RPMI8226 (cell line): ENCODE data around the gene TOPAZ1.

ENCODE experiments used
- DNase-seq: peaks from one replicate; pipeline ENCODE4 v3.0.0-alpha.2; 2015

Gene TOPAZ1

DNA sequence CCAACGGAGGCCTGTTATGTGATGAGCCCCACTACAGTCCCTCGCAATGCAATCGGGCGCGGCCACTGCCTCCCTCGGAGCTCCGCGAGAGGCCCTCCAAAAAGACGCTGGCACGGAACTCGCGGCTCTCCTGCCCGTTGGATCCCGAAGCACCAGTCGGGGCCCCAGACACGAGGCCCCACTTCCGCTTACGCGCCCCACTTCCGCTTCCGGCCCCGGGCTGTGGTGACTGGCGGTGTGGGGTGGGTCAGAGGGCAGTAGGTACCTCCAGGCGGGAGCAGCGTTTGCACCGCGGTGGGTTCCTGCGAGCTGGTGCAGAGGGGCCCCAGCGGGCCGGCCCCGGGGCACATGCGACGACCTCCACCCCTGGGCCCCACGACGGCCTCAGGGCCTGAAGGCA is at the start of gene TOPAZ1:
Gene TOPAZ1, plus strand, starts transcription at position 181 of the 400 bp plus-strand sequence. Its CDS starts 168 bp downstream, at position 349.
- no peak for DNase-seq

DNA sequence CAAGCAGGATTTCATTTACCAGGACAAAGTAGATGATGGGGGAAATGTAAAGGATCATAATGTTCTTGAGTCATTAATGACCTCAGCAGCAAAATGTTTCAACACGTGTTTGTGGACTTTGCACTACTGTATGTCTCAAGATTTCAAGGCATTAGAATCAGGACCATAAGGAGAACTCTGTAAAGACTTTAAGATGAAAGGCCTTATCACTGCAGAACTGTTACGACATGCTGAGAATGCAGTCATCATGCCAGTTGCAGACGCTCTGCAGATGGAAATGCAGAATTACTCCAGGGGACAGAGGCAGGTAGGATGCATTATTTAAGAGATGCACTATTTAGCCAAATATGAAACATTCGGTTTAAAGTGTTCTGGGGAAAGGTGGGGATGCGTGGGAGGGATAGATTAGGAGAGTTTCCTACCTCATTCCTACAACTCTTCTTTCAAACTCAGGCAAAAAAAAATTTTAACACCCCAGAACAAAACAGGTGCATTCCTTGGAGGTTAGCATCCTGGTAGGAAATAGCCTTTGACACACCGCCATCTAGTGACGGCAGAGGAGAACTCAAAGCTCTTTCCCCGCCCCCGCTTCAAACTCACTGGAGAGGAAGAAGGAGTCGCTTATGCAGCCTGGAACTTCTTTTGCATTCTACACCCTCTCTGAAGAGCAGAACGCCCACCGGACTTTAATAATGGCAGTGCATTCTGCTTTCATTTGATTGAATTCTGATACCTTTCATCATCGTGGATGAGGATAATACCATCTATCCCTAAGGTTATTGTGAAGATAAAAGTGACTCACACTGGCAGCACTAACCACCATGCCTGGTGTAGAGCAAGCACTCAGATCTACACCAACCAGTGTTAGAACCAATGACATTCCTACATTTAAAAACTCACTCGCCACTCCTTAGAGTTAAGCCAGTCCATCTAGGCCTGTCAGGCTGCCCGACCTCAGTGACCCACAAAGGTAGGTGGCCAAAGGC is 43.1 kb upstream of the TOPAZ1 start:
- peak; percentile 83 for DNase-seq

DNA sequence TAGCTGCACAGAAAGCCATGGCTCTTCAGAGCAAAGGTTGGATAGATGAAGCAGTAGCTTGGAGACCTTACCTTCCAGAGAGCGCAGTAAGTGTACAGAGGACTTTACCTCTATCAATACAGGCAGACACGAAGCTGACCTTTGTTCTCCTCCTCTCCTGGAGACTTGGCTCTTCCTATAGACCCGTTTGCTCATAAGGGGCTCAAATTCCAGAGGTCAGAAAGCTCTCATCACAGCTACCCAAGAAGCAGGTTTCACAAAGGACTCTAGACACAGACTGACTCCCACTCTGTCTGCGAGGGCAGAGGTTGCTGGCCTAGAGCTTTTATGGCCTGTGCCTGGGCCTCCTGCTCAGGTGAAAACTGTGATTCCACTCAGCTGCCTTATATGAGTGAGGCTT is 35.4 kb upstream of the TOPAZ1 start:
- DNase-seq = no peak

DNA sequence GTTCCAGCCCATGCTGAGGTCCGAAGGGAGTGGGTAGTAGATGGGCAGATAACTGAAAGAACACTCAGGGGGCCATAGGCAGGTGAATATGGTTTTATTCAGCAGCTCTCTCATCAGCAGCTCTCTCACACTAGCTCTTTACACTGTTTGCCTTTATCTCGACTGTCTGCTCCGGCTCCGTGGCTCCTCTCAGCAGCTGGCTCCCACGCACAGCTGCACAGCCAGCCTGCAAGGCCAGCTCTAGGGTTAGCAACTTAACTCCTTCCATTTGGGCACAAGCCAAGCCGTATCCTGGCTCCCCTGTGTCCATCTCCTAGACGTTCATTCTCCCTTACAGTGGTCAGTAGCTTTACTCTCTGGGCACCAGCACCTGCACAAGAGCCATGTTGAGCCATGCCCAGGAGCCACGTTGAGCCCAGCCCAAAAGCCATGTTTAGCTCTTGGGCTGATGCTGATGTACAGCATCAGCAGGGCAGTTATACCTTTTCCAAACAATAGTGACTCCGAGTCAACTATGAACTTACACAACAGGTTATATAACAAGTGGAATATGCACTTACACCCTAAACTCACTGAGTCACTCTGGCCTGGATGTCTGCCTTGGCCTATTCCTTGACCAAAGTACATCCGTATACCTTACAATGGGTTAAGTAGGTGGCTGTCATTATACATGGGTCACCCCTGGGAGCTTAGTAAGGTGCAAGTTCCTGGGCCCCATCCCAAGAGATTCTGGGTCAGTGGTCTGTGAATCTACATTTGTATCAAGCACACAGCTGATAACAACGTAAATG is 34.6 kb upstream of the TOPAZ1 start:
- no peak for DNase-seq

GRCh38 chr3:44208086-44208485 is 33.6 kb upstream of the TOPAZ1 start:
- no peak for DNase-seq

- DNase-seq = no peak
Measured at GRCh38 chr3:44208568-44208967, 33.1 kb upstream of the TOPAZ1 start.

DNA sequence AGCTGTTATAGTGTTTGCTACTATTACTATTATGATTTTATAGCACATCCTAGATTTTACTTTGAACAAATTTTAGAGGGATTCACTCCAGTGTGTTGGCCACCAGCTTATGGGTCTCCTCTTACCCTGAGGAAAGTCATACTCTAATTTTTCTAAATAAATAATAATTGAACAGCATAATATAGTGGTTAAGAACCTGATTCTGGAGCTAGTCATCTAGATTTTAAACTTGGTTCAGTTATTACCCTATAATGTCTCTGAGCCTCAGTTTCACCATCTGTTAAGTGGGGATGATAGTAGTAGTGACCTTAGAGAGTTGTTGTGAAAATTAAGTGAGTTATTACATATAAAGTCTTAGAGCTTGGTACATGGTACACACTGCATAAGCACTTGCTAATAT is 30.7 kb upstream of the TOPAZ1 start:
- DNase-seq = no peak

- DNase-seq = no peak
Measured at GRCh38 chr3:44222337-44222736, 19.3 kb upstream of the TOPAZ1 start.

GRCh38 chr3:44223299-44223698 is 18.4 kb upstream of the TOPAZ1 start:
- no peak for DNase-seq

DNA sequence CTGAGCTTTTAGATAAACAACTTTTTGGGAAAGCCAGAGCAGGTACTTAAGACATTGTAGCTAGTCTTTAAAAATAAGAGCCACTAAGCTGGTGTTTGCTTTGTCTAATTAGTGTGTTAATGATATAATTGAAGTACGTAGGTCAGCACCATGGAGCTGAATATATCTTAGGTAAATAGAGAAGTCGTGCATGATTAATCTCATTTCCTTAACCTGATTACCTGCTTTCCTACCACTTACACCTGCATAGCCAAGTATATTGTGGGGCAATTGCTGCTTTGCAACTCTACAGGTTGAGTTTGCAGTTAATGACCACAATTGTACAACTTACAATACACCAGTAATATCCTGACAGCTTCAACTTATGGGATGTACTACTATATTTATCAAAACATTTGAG is 17.6 kb upstream of the TOPAZ1 start:
- DNase-seq = no peak

GRCh38 chr3:44226573-44226972 is 15.1 kb upstream of the TOPAZ1 start:
- no peak for DNase-seq

GRCh38 chr3:44227632-44228031 is 14.1 kb upstream of the TOPAZ1 start:
- no peak for DNase-seq

DNA sequence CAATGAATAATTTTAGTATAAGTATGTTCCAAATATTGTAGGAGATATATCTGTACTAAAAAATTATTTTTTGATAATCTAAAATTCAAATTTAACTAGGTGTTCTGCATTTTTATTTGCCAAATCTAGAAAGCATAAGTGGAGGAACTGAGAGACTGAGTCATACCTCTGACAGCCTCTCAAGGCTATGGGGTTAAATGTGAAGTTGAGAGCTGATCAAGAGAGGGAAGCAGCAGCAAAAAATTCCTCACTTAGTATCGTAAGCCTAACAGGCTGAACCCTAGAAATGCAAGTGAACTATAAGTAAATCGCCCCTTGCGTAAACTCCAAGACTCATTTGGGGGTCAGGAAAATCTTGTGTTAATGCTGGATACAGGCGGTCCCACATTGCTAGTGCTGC is 12.8 kb upstream of the TOPAZ1 start:
- DNase-seq = no peak

DNA sequence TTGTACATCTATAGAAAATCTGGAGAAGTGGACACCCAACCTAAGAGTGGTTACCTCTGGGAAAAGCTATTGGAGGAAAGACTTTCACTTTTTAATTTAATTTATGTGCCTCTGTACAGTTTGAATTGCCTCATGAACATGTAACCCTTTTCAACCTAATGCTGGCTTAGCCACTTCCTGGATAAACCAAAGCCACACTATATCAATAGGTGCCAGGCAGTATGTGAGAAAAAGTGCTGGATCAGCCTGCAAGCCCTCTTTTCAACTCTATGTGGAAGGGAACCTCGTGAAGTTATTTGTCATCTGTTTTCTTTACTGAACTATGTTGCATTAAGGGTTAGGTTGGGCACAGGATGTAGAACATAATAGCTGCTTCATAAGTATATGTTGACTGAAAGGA is 9.3 kb upstream of the TOPAZ1 start:
- no peak for DNase-seq

DNA sequence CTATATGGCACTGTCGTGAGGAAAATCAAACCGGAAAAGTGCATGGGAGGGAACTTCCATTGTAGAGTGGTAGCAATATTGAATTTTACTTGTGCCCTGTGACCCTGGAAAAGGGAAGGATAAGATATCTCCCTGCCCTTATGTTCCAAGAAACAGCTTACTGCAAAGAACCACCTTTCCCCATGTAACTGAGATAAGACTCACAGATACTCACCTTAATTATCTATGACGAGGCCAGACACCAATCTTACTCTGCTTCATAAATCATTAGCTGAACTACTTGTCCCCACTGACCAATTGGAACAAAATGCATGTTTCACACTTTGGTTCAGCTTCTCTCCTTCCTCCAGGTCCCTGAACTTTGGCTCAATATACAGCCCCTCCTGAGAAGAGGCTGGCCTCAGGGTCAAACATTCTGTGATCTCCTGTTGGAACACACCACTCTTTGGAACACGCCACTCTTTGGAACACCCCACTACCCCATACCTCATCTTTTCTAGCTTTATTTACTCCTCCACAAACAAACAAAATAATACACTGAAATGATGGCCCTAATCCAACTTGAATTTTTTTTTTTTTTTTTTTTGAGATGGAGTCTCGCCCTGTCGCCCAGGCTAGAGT is 6.9 kb upstream of the TOPAZ1 start:
- no peak for DNase-seq

- peak; percentile 77 for DNase-seq
Measured at GRCh38 chr3:44235604-44236484, 5.8 kb upstream of the TOPAZ1 start.

DNA sequence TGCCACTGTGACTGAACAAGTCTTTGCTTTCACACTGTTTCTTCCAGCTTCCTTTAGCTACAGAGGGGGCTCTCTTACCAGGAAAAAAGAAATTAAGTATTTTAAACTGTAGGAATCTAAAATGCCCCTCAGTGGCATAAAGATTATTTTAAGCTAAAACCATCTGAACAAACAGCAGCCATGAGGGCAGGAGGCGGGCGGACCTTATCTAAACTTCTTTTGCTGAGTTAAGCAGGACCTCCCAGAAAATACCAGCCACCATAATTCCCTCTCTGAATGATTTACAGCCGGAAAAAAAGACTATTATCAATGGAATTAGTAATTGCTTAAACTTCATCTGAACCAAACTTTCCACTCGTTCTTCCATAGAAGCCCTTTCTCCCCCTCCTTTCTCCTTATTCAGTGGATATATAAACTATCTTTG is 5.2 kb upstream of the TOPAZ1 start:
- no peak for DNase-seq

DNA sequence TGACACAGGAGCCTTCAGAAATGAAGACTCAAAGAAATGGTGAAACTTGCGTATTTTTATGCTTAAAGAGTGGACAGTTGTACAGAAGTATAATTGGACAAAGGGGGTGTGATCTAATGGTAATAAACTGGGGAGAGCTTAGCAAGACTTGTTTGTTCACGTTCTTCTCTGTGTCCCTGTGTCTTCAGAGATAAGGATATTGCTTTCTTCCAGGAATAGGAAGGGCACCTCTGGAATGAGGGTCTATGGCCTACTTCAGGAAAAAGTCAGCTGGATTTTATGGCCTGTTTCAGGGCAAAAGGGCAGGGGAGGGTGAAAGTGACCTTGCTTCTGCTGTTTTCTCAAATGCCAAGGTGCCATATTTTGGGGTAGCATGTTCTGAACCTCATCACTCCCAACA is 4.5 kb upstream of the TOPAZ1 start:
- DNase-seq = no peak

DNA sequence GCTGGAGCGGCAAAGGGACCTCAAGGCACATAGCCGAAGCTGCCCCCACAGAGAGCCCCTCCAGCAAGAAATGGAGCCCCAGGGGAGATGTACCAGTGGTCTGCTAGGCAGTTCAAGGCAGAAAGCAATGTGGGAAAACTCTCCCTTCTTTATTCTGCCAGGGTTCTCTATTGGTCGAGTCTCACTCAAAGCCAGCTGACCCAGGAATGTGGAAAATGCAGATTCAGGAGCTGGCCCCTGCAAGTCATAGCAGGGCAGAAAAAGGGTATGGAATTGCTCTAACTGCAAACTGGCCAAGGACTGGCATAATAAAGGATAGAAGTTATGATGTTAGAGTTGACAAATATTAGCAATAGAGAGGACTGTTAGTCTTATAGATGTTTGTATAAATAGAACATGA is 4.0 kb upstream of the TOPAZ1 start:
- DNase-seq = no peak

DNA sequence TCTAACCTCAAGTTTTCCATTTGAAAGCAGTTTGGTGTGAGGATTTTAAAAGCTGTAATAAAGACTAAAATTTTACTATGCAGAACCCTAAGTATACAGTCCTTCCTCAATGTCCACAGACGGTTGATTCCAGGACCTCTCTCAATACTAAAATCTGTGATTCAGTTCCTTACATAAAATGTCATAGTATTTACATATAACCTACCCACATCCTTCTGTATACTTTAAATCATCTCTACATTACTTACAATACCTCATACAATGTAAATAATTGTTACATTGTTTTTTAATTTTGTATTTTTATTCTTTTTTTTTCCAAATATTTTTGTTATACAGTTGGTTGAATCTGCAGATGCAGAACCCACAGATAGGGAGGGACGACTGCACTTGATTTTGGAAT is 2.8 kb upstream of the TOPAZ1 start:
- no peak for DNase-seq

GRCh38 chr3:44240061-44240460 is 1.6 kb upstream of the TOPAZ1 start:
- no peak for DNase-seq

GRCh38 chr3:44242721-44243120 is 1.0 kb downstream of the TOPAZ1 start:
- DNase-seq = no peak
